ENCODE results near the gene CHRM5.

DNA sequence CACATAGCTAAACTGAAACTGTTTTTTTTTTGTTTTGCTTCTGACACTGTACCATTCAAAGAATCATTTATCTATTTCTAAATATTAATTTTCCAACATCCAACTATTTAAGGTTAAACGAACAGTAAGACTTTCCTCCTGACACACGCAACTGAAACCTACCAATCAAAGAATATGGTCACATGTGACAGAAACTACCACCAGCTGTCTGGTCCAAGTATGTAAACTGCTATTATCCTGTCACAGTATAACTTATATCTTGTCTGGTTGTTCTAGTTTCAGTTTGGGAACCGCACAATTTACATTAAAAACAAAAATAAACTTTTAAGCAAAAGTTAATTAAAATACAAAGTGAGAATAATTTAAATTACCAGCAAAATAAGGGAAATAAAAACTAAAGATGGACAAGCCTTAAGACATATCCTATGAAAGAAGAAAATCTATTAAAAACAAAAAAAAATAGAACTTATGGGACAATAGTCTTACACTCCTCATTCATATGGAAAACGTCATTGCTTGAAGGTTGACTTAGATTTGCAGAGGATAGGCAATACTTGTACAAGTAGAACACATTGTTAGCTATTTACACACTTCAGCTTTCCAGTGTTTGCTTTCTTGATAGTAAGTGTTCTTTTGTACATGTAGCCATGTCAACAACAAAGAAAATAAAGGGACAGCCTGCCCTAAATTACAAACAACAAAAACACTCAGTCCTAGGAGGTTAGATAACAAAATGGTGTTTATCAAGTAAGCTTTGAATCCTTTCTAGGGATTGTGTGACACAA, 26.8 kb upstream of the CHRM5 start:
- TF ChIP-seq POLR2A (IDR thresholded peaks at IDR 0.05), result no peak
- no peak for TF ChIP-seq POLR2AphosphoS5 (IDR thresholded peaks at IDR 0.05)
